IMR-90 (cell line): ENCODE results near the gene RFT1. TPM values are rescaled to one million over a fixed set of nuclear protein-coding genes. Genes with fewer than 3 reads are reported as not detected.

ENCODE experiments used
- ATAC-seq: fragments of 200-7000 bp; cut with Tn5 transposase; 2 replicates; pipeline ENCODE4 v1.9.1; 2020; ENCODE audit warnings: low read depth, mild to moderate bottlenecking, moderate library complexity
- BruUV-seq: library from RNA; stranded (reverse); fragments of 400-500 nt; replicated peaks from 2 replicates; lab custom pipeline; 2021; lab: Mats Ljungman, UMichigan
- CTCF ChIA-PET: fragments of 300-600 bp; formaldehyde crosslinking; extraction: SDS; loops from one replicate; lab custom pipeline; 2021; ENCODE audit warnings: antibody characterized with exemption; lab: Yijun Ruan, JAX
- POLR2A ChIA-PET: fragments of 300-600 bp; sonication (Branson Sonifier 250); formaldehyde crosslinking; loops from one replicate; lab custom pipeline; 2022; ENCODE audit warnings: antibody characterized with exemption; ENCODE audit not compliant: unreplicated experiment; lab: Charles Lee
- DNase-seq: peaks from one replicate; pipeline ENCODE4 v3.0.0; 2013
- H2AFZ ChIP-seq: replicated peaks from 2 replicates; pipeline ENCODE3; 2013; ENCODE audit warnings: low read length, mild to moderate bottlenecking; ENCODE audit not compliant: poor library complexity
- H2AK5ac ChIP-seq: 2 replicates; pipeline ENCODE4 v1.6.1; 2013; ENCODE audit warnings: low read depth, low read length, inconsistent platforms
- H2AK9ac ChIP-seq: replicated peaks from 2 replicates; pipeline ENCODE3; 2013; ENCODE audit warnings: mild to moderate bottlenecking, low read depth, low read length, moderate library complexity; ENCODE audit not compliant: poor library complexity
- H2BK120ac ChIP-seq: 2 replicates; pipeline ENCODE4 v1.6.1; 2013; ENCODE audit warnings: low read depth, low read length, inconsistent platforms
- H2BK15ac ChIP-seq: 3 replicates; pipeline ENCODE4 v1.6.1; 2013; ENCODE audit warnings: low read depth, low read length, inconsistent platforms
- H2BK20ac ChIP-seq: 2 replicates; pipeline ENCODE4 v1.6.1; 2013; ENCODE audit warnings: low read depth, mild to moderate bottlenecking, inconsistent platforms, low read length, moderate library complexity
- H2BK5ac ChIP-seq: 2 replicates; pipeline ENCODE4 v1.6.1; 2013; ENCODE audit warnings: mild to moderate bottlenecking, low read depth, low read length, inconsistent platforms; ENCODE audit not compliant: poor library complexity, severe bottlenecking
- H3K14ac ChIP-seq: replicated peaks from 2 replicates; pipeline ENCODE4 v1.6.1; 2013; ENCODE audit warnings: low read depth, low read length, inconsistent platforms
- H3K18ac ChIP-seq: 2 replicates; pipeline ENCODE4 v1.6.1; 2013; ENCODE audit warnings: low read depth, low read length, control low read depth
- H3K23ac ChIP-seq: 2 replicates; pipeline ENCODE4 v1.6.1; 2013; ENCODE audit warnings: low read depth, low read length, inconsistent platforms
- H3K27ac ChIP-seq: 2 replicates; pipeline ENCODE4 v1.5.1; 2013; ENCODE audit warnings: mild to moderate bottlenecking, control low read depth, low read length; ENCODE audit not compliant: insufficient read depth
- H3K27me3 ChIP-seq: 2 replicates; pipeline ENCODE4 v1.6.1; 2013; ENCODE audit warnings: low read length; ENCODE audit not compliant: control insufficient read depth, insufficient read depth
- H3K36me3 ChIP-seq: 2 replicates; pipeline ENCODE4 v1.6.1; 2013; ENCODE audit warnings: low read length, mixed read lengths; ENCODE audit not compliant: control insufficient read depth, insufficient read depth
- H3K4ac ChIP-seq: 2 replicates; pipeline ENCODE4 v1.6.1; 2013; ENCODE audit warnings: low read depth, low read length, inconsistent platforms
- H3K4me1 ChIP-seq: 2 replicates; pipeline ENCODE4 v1.6.1; 2013; ENCODE audit warnings: low read length, mixed read lengths; ENCODE audit not compliant: control insufficient read depth, insufficient read depth
- H3K4me2 ChIP-seq: 2 replicates; pipeline ENCODE4 v1.6.1; 2013; ENCODE audit warnings: low read depth, mild to moderate bottlenecking, control low read depth, low read length, moderate library complexity
- H3K4me3 ChIP-seq: 2 replicates; pipeline ENCODE4 v1.5.1; 2013; ENCODE audit warnings: low read depth, mild to moderate bottlenecking, control low read depth, low read length, moderate library complexity; ENCODE audit not compliant: insufficient read depth
- H3K56ac ChIP-seq: 2 replicates; pipeline ENCODE4 v1.6.1; 2013; ENCODE audit warnings: low read length, inconsistent platforms; ENCODE audit not compliant: insufficient read depth; ENCODE audit errors: extremely low read depth
- H3K79me1 ChIP-seq, 2 experiments: 2 replicates each; pipeline ENCODE4 v1.6.1; 2013; ENCODE audit warnings: low read length in 2 of 2, inconsistent platforms in 1 of 2, low read depth in 1 of 2
- H3K9ac ChIP-seq: 2 replicates; pipeline ENCODE4 v1.6.1; 2013; ENCODE audit warnings: low read depth, low read length, control low read depth
- H3K9me1 ChIP-seq: 2 replicates; pipeline ENCODE4 v1.6.1; 2013; ENCODE audit warnings: low read length, inconsistent platforms; ENCODE audit not compliant: insufficient read depth
- H3K9me3 ChIP-seq: 2 replicates; pipeline ENCODE4 v1.6.1; 2013; ENCODE audit warnings: low read length; ENCODE audit not compliant: control insufficient read depth, insufficient read depth
- H4K20me1 ChIP-seq: 2 replicates; pipeline ENCODE4 v1.6.1; 2013; ENCODE audit warnings: low read length, inconsistent platforms; ENCODE audit not compliant: insufficient read depth
- H4K5ac ChIP-seq: 2 replicates; pipeline ENCODE4 v1.6.1; 2013; ENCODE audit warnings: mild to moderate bottlenecking, low read depth, low read length, control low read depth
- H4K8ac ChIP-seq, 2 experiments: 2 replicates each; pipeline ENCODE4 v1.6.1; 2013; ENCODE audit warnings: low read depth in 2 of 2, low read length in 2 of 2, control low read depth in 1 of 2, inconsistent platforms in 1 of 2
- H4K91ac ChIP-seq: 2 replicates; pipeline ENCODE4 v1.6.1; 2013; ENCODE audit warnings: low read depth, low read length, inconsistent platforms; ENCODE audit not compliant: insufficient read depth
- BHLHE40 ChIP-seq: fragments of 150-350 bp; IDR thresholded peaks from 2 replicates; pipeline ENCODE4 v1.6.1; 2016; ENCODE audit warnings: mild to moderate bottlenecking, low read depth, low read length
- CHD1 ChIP-seq: IDR thresholded peaks from 2 replicates; pipeline ENCODE4 v1.6.1; 2012; ENCODE audit warnings: low read depth, low read length, improper control_type of control experiment
- FOS ChIP-seq: fragments of 150-350 bp; IDR thresholded peaks from 2 replicates; pipeline ENCODE4 v1.6.1; 2016; ENCODE audit warnings: low read depth, low read length
- MAFK ChIP-seq: IDR thresholded peaks from 2 replicates; pipeline ENCODE4 v1.6.1; 2012; ENCODE audit warnings: low read depth, low read length, improper control_type of control experiment
- MAZ ChIP-seq: IDR thresholded peaks from 2 replicates; pipeline ENCODE4 v1.6.1; 2012; ENCODE audit warnings: low read depth, mild to moderate bottlenecking, low read length, improper control_type of control experiment, moderate library complexity, borderline replicate concordance
- MXI1 ChIP-seq: IDR thresholded peaks from 2 replicates; pipeline ENCODE4 v1.6.1; 2012; ENCODE audit warnings: low read depth, mild to moderate bottlenecking, low read length, moderate library complexity, borderline replicate concordance
- NFE2L2 ChIP-seq: fragments of 150-350 bp; IDR thresholded peaks from 2 replicates; pipeline ENCODE4 v1.6.1; 2016; ENCODE audit warnings: low read depth, mild to moderate bottlenecking, low read length
- POLR2A ChIP-seq: IDR thresholded peaks from 2 replicates; pipeline ENCODE4 v1.6.1; 2012; ENCODE audit warnings: mild to moderate bottlenecking, low read depth, low read length
- RAD21 ChIP-seq: IDR thresholded peaks from 2 replicates; pipeline ENCODE4 v1.6.1; 2012; ENCODE audit warnings: low read length, improper control_type of control experiment
- RFX5 ChIP-seq: IDR thresholded peaks from 2 replicates; pipeline ENCODE4 v1.8.0; 2012; ENCODE audit warnings: low read depth, mild to moderate bottlenecking, low read length, moderate library complexity
- SMC3 ChIP-seq: fragments of 150-350 bp; IDR thresholded peaks from 2 replicates; pipeline ENCODE4 v1.6.1; 2016; ENCODE audit warnings: low read depth, mild to moderate bottlenecking, antibody characterized with exemption, low read length, moderate library complexity
- WGBS, 2 experiments: methylation state at CpG; one replicate each; pipeline versions ENCODE4 v1.1.5 to v1.1.7; 2013; ENCODE audit warnings: missing lambda C conversion rate in 2 of 2; ENCODE audit not compliant: insufficient read length in 1 of 2; ENCODE audit errors: extremely low coverage in 2 of 2; 5-methylcytosine and 5-hydroxymethylcytosine counted together
- dilution Hi-C: fragments of 300-500 bp; cut with HindIII; formaldehyde crosslinking; loops from one replicate; pipeline ENCODE4 v1.14.3; 2018; ENCODE audit warnings: low sequenced_read_pairs; ENCODE audit not compliant: unreplicated experiment
- in situ Hi-C: fragments of 300-500 bp; cut with MboI; formaldehyde crosslinking; loops from 3 replicates; pipeline ENCODE4 v1.14.3; 2019; ENCODE audit warnings: low sequenced_read_pairs, inconsistent platforms, mixed read lengths
- intact Hi-C: fragments of 100-400 bp; cut with micrococcal nuclease; formaldehyde crosslinking; loops from 2 replicates; pipeline ENCODE4 v1.10.0; 2022
- polyA plus RNA-seq, 3 experiments: library from polyadenylated mRNA; depleted of rRNA; stranded (reverse); fragments of >200 nt; gene quantifications; 2 replicates each; pipeline ENCODE4 v1.2.3, GENCODE V29; 2012; ENCODE audit warnings: low replicate concordance in 1 of 3
- total RNA-seq: library from RNA; depleted of rRNA; stranded (reverse); fragments of >200 nt; gene quantifications from 2 replicates; pipeline ENCODE4 v1.2.3, GENCODE V29; 2012
- TF ChIP-seq, protein P1 (sequence below): conservative IDR thresholded peaks from 2 replicates; pipeline ENCODE4 v1.5.1; 2012; ENCODE audit warnings: mild to moderate bottlenecking, low read depth, low read length, improper control_type of control experiment
- TF ChIP-seq, protein P2 (sequence below): fragments of 150-350 bp; IDR thresholded peaks from 2 replicates; pipeline ENCODE4 v1.6.1; 2017; ENCODE audit warnings: mild to moderate bottlenecking, antibody characterized with exemption, low read length, low read depth
- TF ChIP-seq, protein P3 (sequence below): fragments of 150-350 bp; IDR thresholded peaks from 2 replicates; pipeline ENCODE4 v1.6.1; 2016; ENCODE audit warnings: low read depth, mild to moderate bottlenecking, low read length, moderate library complexity, borderline replicate concordance

RFT1 gene
- total and polyA plus RNA-seq, 2 of the 4 experiments (the other 2 are of a cell fraction), result 14.5 to 23.5 TPM

DNA sequence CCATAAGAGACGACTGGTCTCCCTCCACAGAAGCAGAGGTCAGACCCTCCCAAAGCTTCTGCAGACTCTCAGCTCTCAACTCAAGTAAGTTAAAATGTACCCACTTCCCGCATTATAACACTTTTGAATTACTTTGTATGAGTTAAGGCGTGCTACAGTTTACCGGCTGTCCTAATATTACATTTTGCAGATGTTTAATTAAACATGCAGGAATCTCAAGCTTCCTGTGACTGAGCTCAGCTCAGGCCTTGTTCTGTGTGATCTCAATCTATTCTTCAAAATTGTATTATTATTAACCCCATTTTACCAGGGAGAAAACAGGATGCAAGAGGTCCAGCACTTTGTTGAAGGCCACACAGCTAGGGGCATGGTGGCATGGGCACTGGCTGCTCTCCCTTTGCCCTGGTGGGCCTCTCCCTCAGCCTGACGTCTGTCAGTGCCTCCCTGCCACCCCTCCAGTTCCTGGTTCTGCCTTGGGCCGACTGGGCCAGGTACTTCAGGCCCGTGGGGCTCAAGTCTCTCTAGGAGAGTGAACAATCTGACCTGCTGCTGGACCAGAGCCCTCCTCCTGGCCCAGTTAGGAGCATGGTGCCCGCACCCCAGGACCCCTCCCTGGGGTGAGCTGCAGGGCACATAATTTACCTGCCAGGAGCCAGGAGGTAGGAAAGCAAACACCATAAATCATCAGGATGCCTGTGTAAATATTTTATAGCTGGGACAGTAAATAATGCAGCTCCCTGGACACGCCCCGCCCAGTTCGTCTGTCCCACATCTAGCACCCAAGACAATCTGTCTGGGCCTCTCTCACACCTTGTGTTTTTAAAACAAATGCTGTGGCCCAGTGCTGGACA is 14.9 kb upstream of the RFT1 start:
- Histone ChIP-seq H3K56ac (no peak overlapping the region), H3K23ac (no peak overlapping the region), H3K4me3 (no peak overlapping the region), H4K20me1 (peaks cover 2% of the 10 kb centered on the region; the same call in 1 of the 2 replicates), H2AK9ac (peak overlapping the region; percentile 0), H3K4me1 (peaks cover 11% of the 10 kb centered on the region), H3K36me3 (no peaks in the 10 kb centered on the region), H4K8ac (no peak overlapping the region), H2AK5ac (no peak overlapping the region), H3K4me2 (no peak overlapping the region), H3K14ac (no peak overlapping the region), H2AFZ (no peak overlapping the region), H3K27me3 (no peaks in the 10 kb centered on the region; the same call in none of the 2 replicates), H2BK120ac (no peak overlapping the region), H3K9me1 (peaks cover 13% of the 10 kb centered on the region), H3K18ac (no peak overlapping the region), H3K9me3 (no peaks in the 10 kb centered on the region), H3K27ac (no peak overlapping the region), H3K79me1 (0 out of 4 replicates have a peak, but pooled peaks cover 0 to 6% of the 10 kb centered on the region in 2 experiments), H3K4ac (no peak overlapping the region), H2BK15ac (no peak overlapping the region), H2BK5ac (no peak overlapping the region), H3K9ac (no peak overlapping the region), H2BK20ac (no peak overlapping the region), H4K5ac (no peak overlapping the region), H4K91ac (no peak overlapping the region)
- DNase-seq (no peak), ATAC-seq (no peak)
- BruUV-seq, result no TSS peak
- intact Hi-C loops, result no loop called here
- in situ Hi-C loops, result no loop called here
- dilution Hi-C loops, result no loop called here
- ChIA-PET CTCF (interaction anchor here (2.2 kb wide), 1 partner anchor 11 kb away, joined by 8 read pairs; no protein-coding TSS in a partner anchor), POLR2A (no interaction called here)
- WGBS, 2 experiments, result 100% methylated on average over 1 of the region's 11 CpGs; no CpG with 5 or more reads in 1 of the 2 experiments
- TF ChIP-seq, protein P1, sequence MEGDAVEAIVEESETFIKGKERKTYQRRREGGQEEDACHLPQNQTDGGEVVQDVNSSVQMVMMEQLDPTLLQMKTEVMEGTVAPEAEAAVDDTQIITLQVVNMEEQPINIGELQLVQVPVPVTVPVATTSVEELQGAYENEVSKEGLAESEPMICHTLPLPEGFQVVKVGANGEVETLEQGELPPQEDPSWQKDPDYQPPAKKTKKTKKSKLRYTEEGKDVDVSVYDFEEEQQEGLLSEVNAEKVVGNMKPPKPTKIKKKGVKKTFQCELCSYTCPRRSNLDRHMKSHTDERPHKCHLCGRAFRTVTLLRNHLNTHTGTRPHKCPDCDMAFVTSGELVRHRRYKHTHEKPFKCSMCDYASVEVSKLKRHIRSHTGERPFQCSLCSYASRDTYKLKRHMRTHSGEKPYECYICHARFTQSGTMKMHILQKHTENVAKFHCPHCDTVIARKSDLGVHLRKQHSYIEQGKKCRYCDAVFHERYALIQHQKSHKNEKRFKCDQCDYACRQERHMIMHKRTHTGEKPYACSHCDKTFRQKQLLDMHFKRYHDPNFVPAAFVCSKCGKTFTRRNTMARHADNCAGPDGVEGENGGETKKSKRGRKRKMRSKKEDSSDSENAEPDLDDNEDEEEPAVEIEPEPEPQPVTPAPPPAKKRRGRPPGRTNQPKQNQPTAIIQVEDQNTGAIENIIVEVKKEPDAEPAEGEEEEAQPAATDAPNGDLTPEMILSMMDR, result no peak
- no peak for TF ChIP-seq MAZ
- no peak for TF ChIP-seq NFE2L2
- TF ChIP-seq, protein P2, sequence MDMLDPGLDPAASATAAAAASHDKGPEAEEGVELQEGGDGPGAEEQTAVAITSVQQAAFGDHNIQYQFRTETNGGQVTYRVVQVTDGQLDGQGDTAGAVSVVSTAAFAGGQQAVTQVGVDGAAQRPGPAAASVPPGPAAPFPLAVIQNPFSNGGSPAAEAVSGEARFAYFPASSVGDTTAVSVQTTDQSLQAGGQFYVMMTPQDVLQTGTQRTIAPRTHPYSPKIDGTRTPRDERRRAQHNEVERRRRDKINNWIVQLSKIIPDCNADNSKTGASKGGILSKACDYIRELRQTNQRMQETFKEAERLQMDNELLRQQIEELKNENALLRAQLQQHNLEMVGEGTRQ, result no peak
- no peak for TF ChIP-seq MXI1
- no peak for TF ChIP-seq BHLHE40
- no peak for TF ChIP-seq FOS
- no peak for TF ChIP-seq MAFK
- no peak for TF ChIP-seq CHD1
- TF ChIP-seq SMC3, result no peak
- no peak for TF ChIP-seq POLR2A
- TF ChIP-seq, protein P3, sequence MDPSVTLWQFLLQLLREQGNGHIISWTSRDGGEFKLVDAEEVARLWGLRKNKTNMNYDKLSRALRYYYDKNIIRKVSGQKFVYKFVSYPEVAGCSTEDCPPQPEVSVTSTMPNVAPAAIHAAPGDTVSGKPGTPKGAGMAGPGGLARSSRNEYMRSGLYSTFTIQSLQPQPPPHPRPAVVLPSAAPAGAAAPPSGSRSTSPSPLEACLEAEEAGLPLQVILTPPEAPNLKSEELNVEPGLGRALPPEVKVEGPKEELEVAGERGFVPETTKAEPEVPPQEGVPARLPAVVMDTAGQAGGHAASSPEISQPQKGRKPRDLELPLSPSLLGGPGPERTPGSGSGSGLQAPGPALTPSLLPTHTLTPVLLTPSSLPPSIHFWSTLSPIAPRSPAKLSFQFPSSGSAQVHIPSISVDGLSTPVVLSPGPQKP, result no peak
- TF ChIP-seq RAD21, result no peak
- TF ChIP-seq RFX5, result no peak
